HG03097 (cell line): Measurements from ENCODE around the gene QPRT.
A peak's percentile ranks its signal among the peaks of the same experiment; 100 is the strongest.
"Not testable (repeated sequence)": the region's sequence is repeated elsewhere in the genome, so short reads cannot be mapped to it uniquely, and the experiment has no call there.

Source experiments
- ATAC-seq: cut with Tn5 transposase; IDR thresholded peaks from one replicate; pipeline ENCODE4 v1.9.1; 2021; ENCODE audit not compliant: unreplicated experiment, low FRiP score

Gene QPRT

DNA sequence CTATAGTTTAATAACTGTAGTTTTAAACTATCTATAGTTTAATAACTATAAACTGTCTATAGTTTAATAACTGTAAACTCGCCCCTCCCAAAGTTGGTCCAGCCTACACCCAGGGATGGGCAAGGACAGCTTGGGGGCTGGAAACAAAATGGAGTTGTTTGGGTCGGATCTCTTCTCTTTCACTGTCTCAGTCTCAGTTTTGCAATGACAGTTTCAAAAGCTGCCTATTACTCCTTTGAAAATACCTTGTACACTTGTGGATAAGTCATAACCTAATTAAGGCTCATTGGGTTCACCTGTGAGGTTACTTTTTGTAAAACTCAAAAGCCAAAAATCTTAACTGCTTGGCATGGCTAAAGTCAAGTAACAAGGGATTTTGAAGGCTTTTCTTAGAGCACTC, 35.4 kb downstream of the QPRT start:
- ATAC-seq, result no peak

GRCh38 chr16:29714972-29715371, 36.0 kb downstream of the QPRT start:
- no peak for ATAC-seq

- no peak for ATAC-seq
Measured at GRCh38 chr16:29717113-29717512, 38.1 kb downstream of the QPRT start.

- no peak for ATAC-seq
Measured at GRCh38 chr16:29719063-29719462, 40.1 kb downstream of the QPRT start.

GRCh38 chr16:29720703-29721102, 41.7 kb downstream of the QPRT start:
- ATAC-seq, result no peak

DNA sequence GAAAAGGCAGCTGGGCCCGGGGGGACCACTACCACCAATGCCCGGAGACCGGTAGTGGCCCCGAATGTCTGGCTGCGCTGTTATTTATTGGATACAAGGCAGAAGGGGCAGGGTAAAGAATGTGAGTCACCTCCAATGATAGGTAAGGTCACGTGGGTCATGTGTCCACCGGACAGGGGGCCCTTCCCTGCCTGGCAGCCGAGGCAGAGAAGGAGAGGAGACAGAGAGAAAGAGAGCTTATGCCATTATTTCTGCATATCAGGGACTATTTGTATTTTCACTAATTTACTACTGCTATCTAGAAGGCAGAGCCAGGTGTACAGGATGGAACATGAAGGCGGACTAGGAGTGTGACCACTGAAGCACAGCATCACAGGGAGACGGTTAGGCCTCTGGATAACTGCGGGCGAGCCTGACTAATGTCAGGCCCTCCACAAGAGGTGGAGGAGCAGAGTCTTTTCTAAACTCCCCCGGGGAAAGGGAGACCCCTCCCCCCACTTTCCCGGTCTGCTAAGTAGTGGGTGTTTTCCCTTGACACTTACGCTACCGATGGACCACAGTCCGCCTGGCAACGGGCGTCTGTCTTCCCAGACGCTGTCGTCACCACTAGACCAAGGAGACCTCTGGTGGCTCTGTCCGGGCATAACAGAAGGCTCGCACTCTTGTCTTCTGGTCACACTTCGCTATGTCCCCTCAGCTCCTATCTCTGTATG, 42.3 kb downstream of the QPRT start:
- not testable (repeated sequence) for ATAC-seq

DNA sequence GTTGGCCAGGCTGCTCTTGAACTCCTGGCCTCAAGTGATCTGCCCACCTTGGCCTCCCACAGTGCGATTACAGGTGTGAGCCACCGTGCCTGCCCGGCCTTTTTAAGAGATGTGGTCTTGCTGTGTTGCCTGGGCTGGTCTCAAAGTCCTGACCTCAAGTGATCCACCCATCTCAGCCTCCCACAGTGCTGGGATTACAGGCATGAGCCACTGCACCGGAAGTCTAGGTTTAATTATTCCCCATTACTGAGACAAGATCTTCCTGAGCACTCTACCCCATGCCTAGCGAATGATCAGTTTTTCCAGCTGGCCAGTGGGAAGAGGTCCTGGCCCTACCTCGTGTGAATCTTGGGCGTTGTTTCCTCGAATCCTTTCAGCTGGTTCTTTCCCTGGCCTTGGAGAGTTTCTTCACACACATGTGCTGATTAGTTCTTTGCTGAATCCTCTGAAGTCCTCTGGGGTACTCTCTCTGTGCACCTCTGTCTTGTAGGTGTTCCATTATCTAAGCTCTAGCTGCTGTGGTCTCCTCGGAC, 47.9 kb downstream of the QPRT start:
- ATAC-seq, result no peak

GRCh38 chr16:29727452-29727851, 48.5 kb downstream of the QPRT start:
- no peak for ATAC-seq

DNA sequence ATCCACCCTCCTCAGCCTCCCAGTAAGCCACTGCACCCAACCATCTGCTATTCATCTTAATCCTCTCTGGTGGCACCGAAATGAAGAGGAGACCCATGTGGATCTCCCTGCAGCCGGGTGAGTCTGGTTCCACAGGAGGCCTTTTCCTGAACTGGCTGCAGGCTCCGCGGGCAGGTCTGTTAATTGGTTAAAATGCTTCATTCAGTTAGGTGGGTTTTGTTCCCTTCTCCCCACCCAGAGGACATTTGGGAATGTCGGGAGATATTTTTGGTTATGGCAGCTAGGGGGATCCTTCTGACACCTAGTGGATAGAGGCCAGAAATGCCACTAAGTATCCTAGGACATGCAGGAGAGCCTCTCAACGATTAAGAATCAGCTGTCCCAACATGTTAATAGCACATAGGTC, 50.1 kb downstream of the QPRT start:
- ATAC-seq, result no peak

DNA sequence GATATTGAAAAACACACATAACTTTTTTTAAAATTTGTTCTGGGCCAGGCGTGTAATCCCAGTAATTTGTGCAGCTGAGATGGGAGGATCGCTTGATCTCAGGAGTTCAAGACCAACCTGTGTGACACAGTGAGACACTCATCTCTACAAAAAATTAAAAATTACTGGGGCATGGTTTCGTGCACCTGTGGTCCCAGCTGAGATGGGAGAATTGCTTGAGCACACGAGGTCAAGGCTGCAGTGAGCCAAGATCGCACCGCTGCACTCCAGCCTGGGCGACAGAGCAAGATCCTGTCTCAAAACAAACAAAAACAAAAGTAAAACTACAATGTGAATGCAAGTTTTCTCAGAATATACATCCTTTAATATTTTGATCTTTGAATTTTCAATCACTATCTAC, 51.7 kb downstream of the QPRT start:
- no peak for ATAC-seq

- peak; percentile 60 for ATAC-seq
Measured at GRCh38 chr16:29731768-29732601, 53.0 kb downstream of the QPRT start.

DNA sequence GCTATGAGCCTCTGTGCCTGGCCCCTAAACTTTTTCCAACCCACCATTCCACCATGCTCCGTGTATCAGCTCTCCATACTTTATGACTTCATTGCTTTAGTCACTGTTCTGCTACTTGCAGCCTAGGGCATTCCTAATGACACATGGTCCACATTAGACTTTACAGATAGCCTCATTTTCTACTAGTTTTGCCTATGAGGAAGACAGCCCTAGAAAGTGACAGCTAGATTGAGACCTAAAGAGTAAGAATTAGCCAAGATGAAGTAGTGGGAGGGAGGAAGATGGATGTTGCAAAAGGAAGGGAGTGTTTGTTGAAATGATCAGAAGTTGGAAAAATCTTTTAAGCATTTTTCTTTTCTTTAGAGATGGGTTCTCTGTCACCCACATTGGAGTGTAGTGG, 55.8 kb downstream of the QPRT start:
- no peak for ATAC-seq

DNA sequence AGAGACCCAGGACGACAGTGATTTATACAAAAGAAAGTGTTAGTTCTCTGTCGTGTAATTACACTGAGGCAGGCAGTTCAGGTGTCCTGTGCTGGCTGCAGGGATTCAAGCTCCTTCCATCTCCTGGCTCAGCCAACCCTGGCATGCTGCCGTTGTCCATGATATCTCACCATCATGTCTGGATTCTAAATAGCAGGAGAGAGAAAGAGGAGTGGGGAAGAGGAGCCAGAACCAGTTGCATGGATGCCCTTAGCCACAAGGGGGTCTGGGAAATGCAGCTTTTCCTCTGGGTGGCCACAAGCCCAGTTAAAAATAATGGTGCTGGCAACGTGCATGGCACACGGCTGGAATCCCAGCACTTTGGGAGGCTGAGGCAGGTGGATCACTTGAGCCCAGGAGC, 57.1 kb downstream of the QPRT start:
- no peak for ATAC-seq

- no peak for ATAC-seq
Measured at GRCh38 chr16:29736764-29737163, 57.8 kb downstream of the QPRT start.

DNA sequence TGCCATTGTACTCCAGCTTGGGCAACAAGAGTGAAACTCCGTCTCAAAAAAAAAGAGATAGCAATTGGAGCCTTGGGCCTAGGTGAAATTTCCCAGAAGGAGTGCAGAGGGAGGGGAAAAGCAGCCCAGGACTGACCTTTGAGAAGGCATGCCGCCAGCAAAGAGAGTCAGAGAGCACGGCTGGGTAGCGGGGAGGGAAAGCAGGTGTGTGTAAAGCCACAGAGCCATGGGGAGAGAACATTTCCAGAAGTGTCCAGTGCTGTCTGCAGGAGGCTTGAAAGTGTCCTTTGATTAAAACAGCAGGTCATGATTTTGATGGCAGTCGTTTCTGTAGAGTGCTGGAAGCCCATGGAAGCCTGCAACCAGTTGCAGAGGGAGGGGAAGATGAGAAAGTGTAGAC, 58.7 kb downstream of the QPRT start:
- ATAC-seq, result no peak

DNA sequence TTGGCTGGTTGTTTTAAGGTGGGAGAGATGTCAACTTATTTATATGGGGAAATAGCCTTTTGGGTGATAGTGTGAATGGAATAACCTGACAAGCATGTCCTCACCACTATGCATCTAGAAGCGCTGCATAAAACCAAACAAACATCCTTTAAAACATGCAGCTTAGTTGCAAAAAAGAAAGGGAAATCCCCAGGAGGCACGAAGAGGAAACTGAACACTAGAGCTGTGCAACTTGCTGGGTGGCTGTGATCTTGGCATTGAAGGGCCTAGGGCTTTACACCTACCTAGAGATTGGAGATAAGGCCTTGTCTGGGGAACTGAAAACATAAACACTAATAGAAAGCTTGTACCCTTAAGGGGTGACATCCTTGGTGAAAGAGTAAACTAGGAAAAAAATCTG, 59.5 kb downstream of the QPRT start:
- no peak for ATAC-seq

DNA sequence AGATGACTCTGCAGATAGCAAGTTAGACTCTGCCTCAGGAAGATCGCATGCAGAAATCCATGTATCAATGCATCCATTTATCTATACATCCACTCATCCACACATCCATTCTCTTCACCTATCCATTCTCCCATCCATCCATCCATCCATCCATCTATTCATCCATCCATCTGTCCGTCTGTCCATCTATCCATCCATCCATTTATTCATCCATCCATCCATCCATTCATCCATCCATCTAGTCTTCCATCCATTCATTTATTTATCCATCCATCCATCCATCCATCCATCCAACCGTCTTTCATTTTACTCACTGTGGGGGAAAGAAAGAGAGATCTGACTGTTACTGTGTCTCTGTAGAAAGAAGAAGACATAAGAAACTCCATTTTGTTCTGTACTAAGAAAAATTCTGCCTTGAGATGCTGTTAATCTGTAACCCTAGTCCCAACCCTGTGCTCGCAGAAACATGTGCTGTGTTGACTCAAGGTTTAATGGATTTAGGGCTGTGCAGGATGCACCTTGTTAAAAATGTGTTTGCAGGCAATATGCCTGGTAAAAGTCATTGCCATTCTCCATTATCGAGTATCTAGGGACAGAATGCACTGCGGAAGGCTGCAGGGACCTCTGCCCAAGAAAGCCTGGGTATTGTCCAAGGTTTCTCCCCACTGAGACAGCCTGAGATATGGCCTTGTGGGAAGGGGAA, 61.1 kb downstream of the QPRT start:
- not testable (repeated sequence) for ATAC-seq

- ATAC-seq, result not testable (repeated sequence)
Measured at GRCh38 chr16:29740630-29741015, 61.6 kb downstream of the QPRT start.

DNA sequence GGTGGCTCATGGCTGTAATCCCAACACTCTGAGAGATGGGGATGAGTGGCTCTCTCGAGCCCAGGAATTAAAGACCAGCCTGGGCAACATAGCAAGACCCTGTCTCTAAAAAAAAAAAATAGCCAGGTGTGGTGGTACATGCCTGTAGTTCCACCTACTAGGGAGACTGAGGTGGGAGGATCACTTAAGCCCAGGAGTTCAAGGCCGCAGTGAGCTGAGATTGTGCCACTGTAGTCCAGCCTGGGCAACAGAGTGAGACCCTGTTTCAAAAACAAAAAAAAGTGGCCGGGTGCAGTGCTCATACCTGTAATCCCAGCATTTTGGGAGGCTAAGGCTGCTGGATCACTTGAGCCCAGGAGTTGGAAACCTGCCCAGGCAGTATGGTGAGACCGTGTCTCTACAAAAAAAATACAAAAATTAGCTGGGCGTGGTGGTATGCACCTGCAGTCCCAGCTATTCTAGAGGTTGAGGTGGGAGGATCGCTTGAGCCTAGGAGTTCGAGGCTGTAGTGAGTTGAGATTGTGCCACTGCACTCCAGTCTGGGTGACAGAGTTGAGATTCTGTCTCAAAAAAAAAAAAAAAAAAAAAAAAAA, 63.8 kb downstream of the QPRT start:
- ATAC-seq, result no peak

DNA sequence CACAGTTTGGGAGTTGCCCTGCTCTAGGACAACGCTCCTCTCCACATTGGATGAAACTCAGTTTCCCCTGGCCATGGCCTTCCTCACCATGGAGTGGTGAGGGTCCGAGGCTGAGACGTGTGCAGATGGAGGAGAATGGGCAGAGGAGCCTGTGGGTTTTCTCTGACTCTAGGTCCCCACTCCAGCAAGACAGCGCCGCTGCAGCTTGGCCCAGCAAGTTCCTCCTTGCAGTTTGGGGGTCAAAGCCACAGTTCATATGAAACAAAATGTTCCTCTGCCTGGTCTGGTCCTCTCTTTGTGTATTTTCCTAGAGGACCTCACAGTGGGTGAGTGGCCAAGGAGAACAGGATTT, 64.5 kb downstream of the QPRT start:
- no peak for ATAC-seq
